ENCODE results near the gene CRACR2B. TPM values are rescaled to one million over a fixed set of nuclear protein-coding genes. Genes with fewer than 3 reads are reported as not detected.

The CRACR2B gene
- total RNA-seq, 4 donors from 2014 or later, result 3.3 to 4.5 (median 4.0) TPM

DNA sequence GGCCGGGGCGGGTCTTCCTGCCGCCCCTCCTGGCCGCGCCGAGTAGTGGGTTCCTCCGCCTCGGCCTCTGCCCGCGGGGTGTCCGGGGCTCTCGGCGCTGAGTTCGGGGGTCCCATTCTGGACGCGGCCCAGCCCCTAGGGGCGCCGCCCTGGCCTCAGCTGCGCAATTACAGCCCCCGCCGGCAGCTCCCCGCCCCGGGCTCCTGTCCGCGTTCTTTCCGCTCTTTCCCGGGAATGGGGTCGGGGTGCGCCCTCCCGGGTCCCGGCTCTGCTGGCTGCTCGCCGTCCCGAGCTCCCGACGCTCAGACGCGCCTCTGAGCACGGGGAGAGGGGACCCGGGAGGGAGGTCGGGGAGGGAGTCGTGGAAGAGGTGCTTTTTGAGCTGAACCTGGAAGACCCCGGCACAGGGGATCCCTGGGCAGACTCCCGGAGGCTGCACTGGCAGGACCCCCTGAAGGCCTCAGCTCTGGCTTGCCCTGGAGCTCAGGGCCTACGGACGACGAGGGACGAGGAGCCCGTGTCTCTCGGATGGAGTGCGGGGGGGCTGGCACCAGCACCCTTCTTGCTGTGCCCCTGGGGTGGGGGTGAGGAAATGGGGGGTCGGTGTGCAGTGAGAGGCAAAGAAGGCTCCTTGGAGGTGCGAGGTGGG, 15.5 kb downstream of the CRACR2B start:
- Histone ChIP-seq H3K27me3 (peaks cover 0 to 5% (median 0%) of the 10 kb centered on the region in 3 donors), H3K4me1 (peaks cover 32 to 41% of the 10 kb centered on the region in 2 donors), H3K9me3 (no peaks in the 10 kb centered on the region), H3K27ac (peak overlapping the region; percentile 82 to 97 (median 86)), H3K4me3 (peak overlapping the region; percentile 83 to 97 (median 87)), H3K36me3 (peaks cover 0 to 20% of the 10 kb centered on the region in 2 donors)
- ATAC-seq (no peak), DNase-seq (no peak)
- intact Hi-C loops (cut with DNase I; ENCODE audit: low total_unique reads) (loop anchor here (2.0 to 5.0 kb wide), 2 partner anchors 22 to 69 kb away; partner anchors contain the start of gene CHID1), in situ Hi-C loops (cut with MboI; ENCODE audit: low sequenced_read_pairs in 4 of 4) (no loop called here)
- TF ChIP-seq, protein P1, sequence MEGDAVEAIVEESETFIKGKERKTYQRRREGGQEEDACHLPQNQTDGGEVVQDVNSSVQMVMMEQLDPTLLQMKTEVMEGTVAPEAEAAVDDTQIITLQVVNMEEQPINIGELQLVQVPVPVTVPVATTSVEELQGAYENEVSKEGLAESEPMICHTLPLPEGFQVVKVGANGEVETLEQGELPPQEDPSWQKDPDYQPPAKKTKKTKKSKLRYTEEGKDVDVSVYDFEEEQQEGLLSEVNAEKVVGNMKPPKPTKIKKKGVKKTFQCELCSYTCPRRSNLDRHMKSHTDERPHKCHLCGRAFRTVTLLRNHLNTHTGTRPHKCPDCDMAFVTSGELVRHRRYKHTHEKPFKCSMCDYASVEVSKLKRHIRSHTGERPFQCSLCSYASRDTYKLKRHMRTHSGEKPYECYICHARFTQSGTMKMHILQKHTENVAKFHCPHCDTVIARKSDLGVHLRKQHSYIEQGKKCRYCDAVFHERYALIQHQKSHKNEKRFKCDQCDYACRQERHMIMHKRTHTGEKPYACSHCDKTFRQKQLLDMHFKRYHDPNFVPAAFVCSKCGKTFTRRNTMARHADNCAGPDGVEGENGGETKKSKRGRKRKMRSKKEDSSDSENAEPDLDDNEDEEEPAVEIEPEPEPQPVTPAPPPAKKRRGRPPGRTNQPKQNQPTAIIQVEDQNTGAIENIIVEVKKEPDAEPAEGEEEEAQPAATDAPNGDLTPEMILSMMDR (IDR thresholded peaks at IDR 0.05 in 4 of 5, conservative IDR thresholded peaks at IDR 0.05 in 1 of 5), result peak in 2 of 5 experiments; percentile 21 to 23
- TF ChIP-seq POLR2A (IDR thresholded peaks at IDR 0.05), result no peak

DNA sequence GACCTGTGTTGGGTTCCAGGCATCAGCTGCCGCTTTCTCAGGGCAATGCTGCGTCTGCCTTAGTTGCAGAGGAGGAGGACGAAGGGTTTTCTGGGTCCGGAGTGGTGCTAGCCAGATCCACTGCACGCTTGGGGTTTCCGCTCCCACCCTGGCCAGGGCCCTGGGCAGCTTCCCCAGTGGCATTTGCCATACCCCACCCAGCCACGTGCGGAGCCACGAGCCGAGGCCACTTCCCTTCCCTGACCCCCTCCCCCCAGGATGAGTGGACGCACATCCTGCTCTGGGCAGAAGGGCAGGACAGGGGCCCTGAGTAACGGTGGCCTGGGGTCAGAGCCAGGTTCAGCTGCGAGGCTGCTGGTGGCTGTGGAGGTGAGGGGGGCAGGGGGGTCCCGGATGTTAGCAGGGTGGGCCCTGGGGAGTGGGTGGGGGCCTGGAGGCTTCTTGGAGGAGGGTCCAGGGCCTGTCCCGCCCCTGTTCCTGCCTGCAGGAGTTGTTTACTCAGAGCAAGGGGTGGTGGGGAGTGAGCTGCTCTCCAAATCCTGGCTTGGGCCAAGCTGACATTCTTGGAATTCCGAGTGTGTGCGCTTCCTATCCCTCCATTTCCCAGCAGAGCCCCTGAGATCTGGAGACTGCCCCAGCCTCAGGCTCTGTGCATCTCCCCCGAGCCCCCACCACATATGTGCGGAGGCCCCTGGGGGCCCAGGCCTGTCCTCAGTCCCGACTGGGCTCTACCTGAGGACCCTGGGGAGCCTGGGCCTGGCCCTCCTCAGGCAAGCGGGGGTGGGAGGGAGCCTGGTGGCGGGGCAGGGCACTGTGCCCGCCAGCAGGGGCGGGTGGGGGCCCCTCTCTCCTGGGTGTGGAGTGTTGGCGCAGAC, 16.3 kb downstream of the CRACR2B start:
- in situ Hi-C loops (cut with MboI; ENCODE audit: low sequenced_read_pairs in 4 of 4) (no loop called here), intact Hi-C loops (cut with DNase I; ENCODE audit: low total_unique reads) (loop anchor here (2.0 to 5.0 kb wide), 2 partner anchors 23 to 68 kb away; partner anchors contain the start of gene CHID1)
- Histone ChIP-seq H3K36me3 (peaks cover 0 to 11% of the 10 kb centered on the region in 2 donors), H3K4me1 (peaks cover 40 to 50% of the 10 kb centered on the region in 2 donors), H3K27me3 (peaks cover 7 to 14% (median 7%) of the 10 kb centered on the region in 3 donors), H3K4me3 (peak overlapping the region; percentile 83 to 97 (median 87)), H3K9me3 (no peaks in the 10 kb centered on the region), H3K27ac (peak overlapping the region; percentile 82 to 97 (median 86))
- TF ChIP-seq, protein P1 (IDR thresholded peaks at IDR 0.05 in 4 of 5, conservative IDR thresholded peaks at IDR 0.05 in 1 of 5), result peak in 1 of 5 experiments; percentile 25
- TF ChIP-seq POLR2A (IDR thresholded peaks at IDR 0.05), result peak; percentile 44 to 52
- peak; percentile 28 to 35 for ATAC-seq
- DNase-seq, result peak; percentile 83 to 88

DNA sequence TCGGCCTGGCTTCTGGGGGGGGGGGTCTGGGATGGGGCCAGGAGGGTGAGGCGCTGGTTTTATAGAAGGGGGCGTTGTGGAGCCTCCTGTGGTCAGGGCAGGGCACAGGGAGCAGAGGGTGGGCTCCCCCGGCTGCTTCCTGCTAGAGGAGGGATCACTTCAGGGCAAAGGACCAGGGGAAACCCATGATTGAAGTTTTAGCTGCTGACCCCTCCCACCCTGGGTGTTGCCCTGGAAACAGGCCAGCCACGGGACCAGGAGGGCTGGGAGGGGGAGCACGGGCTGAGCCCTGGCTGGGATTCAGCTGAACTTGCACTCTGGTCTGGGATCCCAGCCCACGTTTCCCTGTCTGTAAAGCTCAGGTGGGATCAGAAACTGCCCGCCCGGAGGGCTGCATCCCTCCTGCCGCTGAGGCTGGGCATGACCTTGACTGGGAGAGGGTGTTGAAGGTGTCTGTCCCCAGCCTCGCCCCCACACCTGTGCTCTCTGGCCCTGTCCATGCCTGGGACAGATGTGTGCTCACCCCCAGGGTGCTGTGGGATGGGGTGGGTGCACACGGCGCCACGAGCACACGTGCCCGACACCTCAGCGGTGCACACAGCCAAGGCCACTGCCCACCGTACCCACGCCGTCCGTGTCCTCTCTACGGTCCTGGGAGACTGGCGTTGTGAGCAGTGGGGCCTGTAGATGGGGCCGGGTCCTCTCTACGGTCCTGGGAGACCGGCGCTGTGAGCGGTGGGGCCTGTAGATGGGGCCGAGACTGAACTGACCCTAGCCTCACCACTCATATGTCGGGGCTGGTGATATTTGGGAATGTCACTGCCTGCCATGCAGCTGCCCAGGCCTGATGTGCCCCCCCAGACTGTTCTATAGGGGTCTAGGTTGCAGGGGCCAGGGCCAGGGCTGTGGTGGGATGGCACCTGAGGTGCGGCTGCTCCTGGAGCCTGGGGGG, 17.2 kb downstream of the CRACR2B start:
- intact Hi-C loops (cut with DNase I; ENCODE audit: low total_unique reads) (loop anchor here (5.0 kb wide), 2 partner anchors 67 to 82 kb away; partner anchors contain the start of genes AP2A2 and CHID1), in situ Hi-C loops (cut with MboI; ENCODE audit: low sequenced_read_pairs in 4 of 4) (no loop called here)
- Histone ChIP-seq H3K9me3 (no peaks in the 10 kb centered on the region), H3K27me3 (peaks cover 10 to 16% (median 11%) of the 10 kb centered on the region in 3 donors), H3K4me3 (peak overlapping the region; percentile 83 to 97 (median 87)), H3K27ac (peak overlapping the region; percentile 82 to 97 (median 86)), H3K36me3 (peaks cover 0 to 2% of the 10 kb centered on the region in 2 donors), H3K4me1 (peaks cover 44 to 53% of the 10 kb centered on the region in 2 donors)
- DNase-seq (peak; percentile 84 to 85), ATAC-seq (peak; percentile 18 to 21)
- TF ChIP-seq POLR2A (IDR thresholded peaks at IDR 0.05), result no peak
- TF ChIP-seq, protein P1 (IDR thresholded peaks at IDR 0.05 in 4 of 5, conservative IDR thresholded peaks at IDR 0.05 in 1 of 5), result no peak
